B cell (primary cell): ENCODE measurements around the gene YIPF2.

Experiments used
- CTCF ChIP-seq: fragments of 200-600 bp; IDR thresholded peaks from one replicate; pipeline ENCODE4 v1.8.0; 2022; ENCODE audit warnings: antibody characterized with exemption, mild to moderate bottlenecking
- EZH2 ChIP-seq: IDR thresholded peaks from 2 replicates; pipeline ENCODE4 v1.6.1; 2012; ENCODE audit warnings: borderline replicate concordance, low read depth, mild to moderate bottlenecking, moderate library complexity, low read length; ENCODE audit not compliant: insufficient read depth, poor library complexity, severe bottlenecking

GRCh38 chr19:10895363-10895762, 33.1 kb downstream of the YIPF2 start:
- no peak for TF ChIP-seq EZH2
- TF ChIP-seq CTCF: no peak
